Keratinocyte (primary cell): ENCODE data around the gene MTCH1.

Experiments used
- EZH2 ChIP-seq: IDR thresholded peaks from one replicate; pipeline ENCODE4 v1.6.1; 2012; ENCODE audit warnings: inconsistent platforms, mild to moderate bottlenecking, low read length, moderate library complexity
- TF ChIP-seq, protein P1 (sequence below), 3 experiments: IDR thresholded peaks in 1 of 3; conservative IDR thresholded peaks in 1 of 3; optimal IDR thresholded peaks in 1 of 3; 2 replicates in 2 of 3; 3 replicates in 1 of 3; pipeline versions ENCODE3 to v1.5.1; 2011; ENCODE audit warnings: low read length in 3 of 3, mild to moderate bottlenecking in 3 of 3, moderate library complexity in 2 of 3, control low read depth in 1 of 3, inconsistent platforms in 1 of 3; ENCODE audit not compliant: insufficient read depth in 2 of 3; ENCODE audit errors: extremely low read depth in 1 of 3

DNA sequence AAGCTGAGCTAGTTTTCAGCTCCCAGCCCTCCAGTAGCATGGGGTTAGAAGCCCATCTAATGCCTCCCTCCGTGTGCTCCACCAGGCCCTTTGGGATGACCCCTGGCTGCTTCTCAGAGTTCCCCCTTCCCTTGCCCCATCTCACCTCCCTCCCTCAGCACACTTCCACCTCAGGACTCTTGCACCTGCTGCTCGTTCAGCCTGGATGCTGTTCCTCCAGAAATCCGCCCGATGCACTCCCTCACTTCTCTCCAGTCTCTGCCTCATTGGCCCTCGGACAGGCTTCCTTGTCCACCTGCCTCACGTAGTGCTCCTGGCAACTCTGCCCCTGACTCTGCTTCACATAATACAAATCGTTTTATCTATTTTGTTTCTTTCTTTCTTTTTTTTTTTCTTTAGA is 46.2 kb upstream of the MTCH1 start:
- TF ChIP-seq, protein P1, sequence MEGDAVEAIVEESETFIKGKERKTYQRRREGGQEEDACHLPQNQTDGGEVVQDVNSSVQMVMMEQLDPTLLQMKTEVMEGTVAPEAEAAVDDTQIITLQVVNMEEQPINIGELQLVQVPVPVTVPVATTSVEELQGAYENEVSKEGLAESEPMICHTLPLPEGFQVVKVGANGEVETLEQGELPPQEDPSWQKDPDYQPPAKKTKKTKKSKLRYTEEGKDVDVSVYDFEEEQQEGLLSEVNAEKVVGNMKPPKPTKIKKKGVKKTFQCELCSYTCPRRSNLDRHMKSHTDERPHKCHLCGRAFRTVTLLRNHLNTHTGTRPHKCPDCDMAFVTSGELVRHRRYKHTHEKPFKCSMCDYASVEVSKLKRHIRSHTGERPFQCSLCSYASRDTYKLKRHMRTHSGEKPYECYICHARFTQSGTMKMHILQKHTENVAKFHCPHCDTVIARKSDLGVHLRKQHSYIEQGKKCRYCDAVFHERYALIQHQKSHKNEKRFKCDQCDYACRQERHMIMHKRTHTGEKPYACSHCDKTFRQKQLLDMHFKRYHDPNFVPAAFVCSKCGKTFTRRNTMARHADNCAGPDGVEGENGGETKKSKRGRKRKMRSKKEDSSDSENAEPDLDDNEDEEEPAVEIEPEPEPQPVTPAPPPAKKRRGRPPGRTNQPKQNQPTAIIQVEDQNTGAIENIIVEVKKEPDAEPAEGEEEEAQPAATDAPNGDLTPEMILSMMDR (optimal IDR thresholded peaks at IDR 0.05 in 1 of 3, IDR thresholded peaks at IDR 0.05 in 1 of 3, conservative IDR thresholded peaks at IDR 0.05 in 1 of 3; ENCODE audit: extremely low read depth in 1 of 3, insufficient read depth in 2 of 3, low read length in 3 of 3) = no peak
- TF ChIP-seq EZH2 = no peak
